GM23248 (cell line): Measurements from ENCODE around the gene FRMPD3.

Experiments
- EZH2 ChIP-seq: fragments of 200-600 bp; sonication (generic); IDR thresholded peaks from 2 replicates; pipeline ENCODE4 v1.6.1; 2018; ENCODE audit warnings: antibody characterized with exemption, mild to moderate bottlenecking; ENCODE audit not compliant: insufficient read depth, poor library complexity, severe bottlenecking
- EZH2phosphoT487 ChIP-seq: fragments of 200-600 bp; sonication (generic); IDR thresholded peaks from 2 replicates; pipeline ENCODE4 v1.6.1; 2018; ENCODE audit warnings: antibody characterized with exemption, moderate library complexity, mild to moderate bottlenecking, low read depth; ENCODE audit not compliant: insufficient read depth

GRCh38 chrX:107448625-107448997, 841 bp upstream of the FRMPD3 start:
- TF ChIP-seq EZH2 (no peak), EZH2phosphoT487 (no peak)
